ENCODE results near the gene RANBP3. TPM values are rescaled to one million over a fixed set of nuclear protein-coding genes. Genes with fewer than 3 reads are reported as not detected.
"Not testable (repeated sequence)": the region's sequence is repeated elsewhere in the genome, so short reads cannot be mapped to it uniquely, and the experiment has no call there.

RANBP3 gene
- total and polyA plus RNA-seq, 12 donors = 55.0 to 179 (median 81.1) TPM

GRCh38 chr19:5961969-5962945 lies 15.7 kb downstream of the RANBP3 start:
- TF ChIP-seq CTCF (IDR thresholded peaks at IDR 0.05) (no peak), POLR2A (IDR thresholded peaks at IDR 0.05) (peak in 1 of 2 donors; percentile 46)
- 27 to 41% (median 31%) methylated on average over 25 to 29 of the region's 29 CpGs for WGBS, 4 donors
- Histone ChIP-seq H3K27me3 (no peaks in the 10 kb centered on the region), H3K4me1 (replicated peaks in 1 of 2) (peaks cover 58 to 86% of the 10 kb centered on the region in 2 donors), H3K9me3 (replicated peaks in 1 of 3) (no peaks in the 10 kb centered on the region), H3K36me3 (replicated peaks in 1 of 2) (no peaks in the 10 kb centered on the region), H3K27ac (peak overlapping the region; percentile 21 to 94 (median 82)), H3K4me3 (peak overlapping the region in 1 of 4 donors; percentile 21)
- intact Hi-C loops (cut with DNase I) = no loop called here
- peak; percentile 55 to 78 (median 66) for DNase-seq

- Histone ChIP-seq H3K4me3 (peak overlapping the region in 1 of 4 donors; percentile 21), H3K27ac (peak overlapping the region; percentile 21 to 94 (median 82)), H3K4me1 (replicated peaks in 1 of 2) (peaks cover 60 to 86% of the 10 kb centered on the region in 2 donors)
- WGBS, 4 donors = 47 to 68% (median 63%) methylated on average over 5 to 6 of the region's 6 CpGs
- DNase-seq; H3K9me3 ChIP-seq (replicated peaks in 1 of 3); H3K27me3 ChIP-seq; H3K36me3 ChIP-seq (replicated peaks in 1 of 2); intact Hi-C loops (cut with DNase I): not testable (repeated sequence)
These were observed 16.3 kb downstream of the RANBP3 start for GRCh38 chr19:5961641-5961968.

GRCh38 chr19:5960005-5961001 lies 17.6 kb downstream of the RANBP3 start:
- intact Hi-C loops (cut with DNase I) = no loop called here
- peak; percentile 88 to 97 (median 94) for DNase-seq

More at GRCh38 chr19:5960005-5961001, 17.6 kb downstream of the RANBP3 start:
- H3K27ac ChIP-seq = peak overlapping the region; percentile 36 to 94 (median 82)
- H3K27me3 ChIP-seq = no peaks in the 10 kb centered on the region
- peaks cover 51 to 87% of the 10 kb centered on the region in 2 donors for H3K4me1 ChIP-seq (replicated peaks in 1 of 2)
- no peak for TF ChIP-seq CTCF (IDR thresholded peaks at IDR 0.05)
- peak in 1 of 2 donors; percentile 54 for TF ChIP-seq POLR2A (IDR thresholded peaks at IDR 0.05)
- no peak overlapping the region for H3K4me3 ChIP-seq
- no peaks in the 10 kb centered on the region for H3K9me3 ChIP-seq (replicated peaks in 1 of 3)
- WGBS, 4 donors = 46 to 55% (median 51%) methylated on average over 15 to 18 of the region's 18 CpGs
- no peaks in the 10 kb centered on the region for H3K36me3 ChIP-seq (replicated peaks in 1 of 2)

Measured in adrenal gland (tissue), 12 donors.